ENCODE results near the gene FBXL14.

FBXL14 gene

GRCh38 chr12:1533205-1533601 lies 61.2 kb downstream of the FBXL14 start:
- Histone ChIP-seq H3K4me3 (peak overlapping the region; percentile 13), H3K27ac (no peak overlapping the region)
- TF ChIP-seq, protein P1, sequence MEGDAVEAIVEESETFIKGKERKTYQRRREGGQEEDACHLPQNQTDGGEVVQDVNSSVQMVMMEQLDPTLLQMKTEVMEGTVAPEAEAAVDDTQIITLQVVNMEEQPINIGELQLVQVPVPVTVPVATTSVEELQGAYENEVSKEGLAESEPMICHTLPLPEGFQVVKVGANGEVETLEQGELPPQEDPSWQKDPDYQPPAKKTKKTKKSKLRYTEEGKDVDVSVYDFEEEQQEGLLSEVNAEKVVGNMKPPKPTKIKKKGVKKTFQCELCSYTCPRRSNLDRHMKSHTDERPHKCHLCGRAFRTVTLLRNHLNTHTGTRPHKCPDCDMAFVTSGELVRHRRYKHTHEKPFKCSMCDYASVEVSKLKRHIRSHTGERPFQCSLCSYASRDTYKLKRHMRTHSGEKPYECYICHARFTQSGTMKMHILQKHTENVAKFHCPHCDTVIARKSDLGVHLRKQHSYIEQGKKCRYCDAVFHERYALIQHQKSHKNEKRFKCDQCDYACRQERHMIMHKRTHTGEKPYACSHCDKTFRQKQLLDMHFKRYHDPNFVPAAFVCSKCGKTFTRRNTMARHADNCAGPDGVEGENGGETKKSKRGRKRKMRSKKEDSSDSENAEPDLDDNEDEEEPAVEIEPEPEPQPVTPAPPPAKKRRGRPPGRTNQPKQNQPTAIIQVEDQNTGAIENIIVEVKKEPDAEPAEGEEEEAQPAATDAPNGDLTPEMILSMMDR (IDR thresholded peaks at IDR 0.05) = no peak
- no peak for DNase-seq (ENCODE audit: low spot score)

DNA sequence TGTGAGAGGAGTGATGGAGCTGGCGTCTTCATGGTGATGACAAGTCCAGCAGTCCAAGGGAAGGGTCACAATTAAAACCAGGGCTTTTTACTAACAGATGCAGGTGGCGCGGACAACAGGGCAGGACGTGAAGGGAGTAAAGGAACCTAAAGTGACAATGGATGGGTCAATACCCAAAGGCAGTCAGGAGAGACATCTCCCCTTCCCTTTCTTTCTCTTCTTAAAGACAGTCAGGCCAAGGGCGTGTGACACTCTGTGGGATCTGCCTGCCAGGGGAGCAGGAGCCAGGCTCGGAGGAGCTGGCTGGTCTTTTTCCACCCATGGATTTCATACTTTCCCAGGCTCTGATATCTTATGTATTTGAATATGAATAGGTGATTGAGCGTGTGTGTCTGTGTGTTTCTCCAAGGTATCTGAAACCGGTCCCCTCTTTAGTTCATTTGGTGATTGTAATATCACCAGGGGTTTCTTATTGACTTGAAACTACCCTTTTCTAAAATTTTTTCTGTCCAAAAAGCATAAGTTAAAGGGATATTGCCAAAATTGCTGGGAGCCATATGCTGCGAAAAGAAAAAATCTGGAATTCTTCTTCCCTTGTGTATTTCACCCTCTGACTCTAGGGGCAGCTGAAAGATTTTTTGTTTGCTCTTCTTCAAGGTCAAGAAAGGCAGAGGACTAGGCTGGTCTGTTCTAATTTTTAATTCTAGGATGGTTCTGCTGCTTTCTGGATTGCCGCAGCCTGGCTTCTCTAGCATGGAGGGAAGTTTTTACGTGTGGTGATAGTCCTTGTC lies 61.8 kb downstream of the FBXL14 start:
- TF ChIP-seq, protein P1 (IDR thresholded peaks at IDR 0.05) = no peak
- DNase-seq (ENCODE audit: low spot score) = no peak
- H3K27ac ChIP-seq = no peak overlapping the region
- peak overlapping the region; percentile 13 for H3K4me3 ChIP-seq

DNA sequence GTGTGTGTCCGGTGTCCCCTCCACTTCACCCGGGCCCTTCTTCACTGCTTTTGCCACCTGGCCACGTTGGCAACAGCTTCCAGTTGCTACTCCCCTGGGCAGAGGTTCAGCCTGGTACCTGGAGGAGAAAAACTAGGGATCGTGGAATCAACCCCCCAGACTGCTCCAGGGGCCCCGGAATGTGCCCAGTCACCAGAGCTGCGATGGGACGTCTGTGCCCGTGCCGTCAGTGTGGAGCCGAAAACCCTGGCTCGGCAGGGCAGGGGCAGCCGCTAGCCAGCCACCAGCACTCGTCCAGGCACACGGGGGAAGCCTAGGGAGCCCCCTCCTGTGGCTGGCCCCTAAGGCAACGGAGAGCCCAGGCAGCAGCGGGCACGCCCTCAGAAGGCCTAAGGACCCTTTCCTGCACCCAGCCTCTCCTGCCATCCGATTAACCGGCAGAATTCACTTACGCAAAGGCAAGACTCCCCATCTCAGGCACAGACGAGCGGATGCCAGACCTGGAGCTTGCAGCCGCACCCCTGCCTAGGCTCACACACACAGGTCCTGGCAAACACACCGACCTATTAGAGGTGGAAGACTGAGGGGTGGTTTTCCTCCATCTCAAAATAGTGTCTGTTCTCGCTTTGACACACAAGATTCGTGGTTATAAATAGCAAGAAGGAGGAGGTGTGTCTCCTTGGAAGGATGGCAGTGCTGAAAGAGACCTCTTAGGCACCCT lies 62.6 kb downstream of the FBXL14 start:
- no peak for DNase-seq (ENCODE audit: low spot score)
- Histone ChIP-seq H3K4me3 (peak overlapping the region; percentile 71), H3K27ac (no peak overlapping the region)
- TF ChIP-seq, protein P1 (IDR thresholded peaks at IDR 0.05) = no peak

- Histone ChIP-seq H3K27ac (no peak overlapping the region), H3K4me3 (peak overlapping the region; percentile 71)
- no peak for DNase-seq (ENCODE audit: low spot score)
- TF ChIP-seq, protein P1 (IDR thresholded peaks at IDR 0.05) = no peak
These were observed 63.2 kb downstream of the FBXL14 start for GRCh38 chr12:1531153-1531653.

DNA sequence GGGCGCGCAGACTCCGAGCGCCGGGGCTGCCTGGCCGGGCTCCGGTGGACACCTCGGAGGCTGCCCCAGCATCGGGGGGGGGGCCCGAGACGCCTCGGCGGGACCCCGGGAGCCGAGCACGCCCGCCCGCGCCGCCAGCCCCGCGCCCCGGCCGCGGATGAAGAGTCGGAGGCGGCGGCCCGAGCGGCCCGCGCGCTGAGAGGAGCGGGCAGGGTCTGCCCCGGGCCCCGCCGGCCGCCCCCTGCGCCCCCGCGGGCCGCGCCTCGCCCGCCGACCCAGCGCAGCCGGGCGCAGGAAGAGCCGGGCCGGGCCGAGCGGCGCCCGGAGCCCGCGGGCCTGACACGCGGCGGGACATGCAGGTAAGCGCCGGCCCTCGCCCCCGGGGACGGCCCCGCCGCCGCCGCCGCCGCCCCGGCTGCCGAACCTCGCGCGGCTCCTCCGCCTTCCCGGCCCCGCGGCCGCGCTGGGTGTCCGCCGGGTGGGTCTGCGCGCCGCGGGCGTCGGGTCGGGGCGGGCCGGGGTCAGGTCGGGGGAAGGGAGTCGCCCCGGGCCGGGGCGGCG lies 63.7 kb downstream of the FBXL14 start:
- no peak for DNase-seq (ENCODE audit: low spot score)
- no peak overlapping the region for H3K27ac ChIP-seq
- peak overlapping the region; percentile 71 for H3K4me3 ChIP-seq
- TF ChIP-seq, protein P1 (IDR thresholded peaks at IDR 0.05) = no peak

- TF ChIP-seq, protein P1 (IDR thresholded peaks at IDR 0.05) = no peak
- DNase-seq (ENCODE audit: low spot score) = no peak
- H3K4me3 ChIP-seq = peak overlapping the region; percentile 71
- H3K27ac ChIP-seq = no peak overlapping the region
These were observed 64.4 kb downstream of the FBXL14 start for GRCh38 chr12:1529862-1530591.
